ENCODE results near the gene DIP2C.

DIP2C gene

GRCh38 chr10:625751-626711 is 63.4 kb downstream of the DIP2C start:
- TF ChIP-seq, protein P1, sequence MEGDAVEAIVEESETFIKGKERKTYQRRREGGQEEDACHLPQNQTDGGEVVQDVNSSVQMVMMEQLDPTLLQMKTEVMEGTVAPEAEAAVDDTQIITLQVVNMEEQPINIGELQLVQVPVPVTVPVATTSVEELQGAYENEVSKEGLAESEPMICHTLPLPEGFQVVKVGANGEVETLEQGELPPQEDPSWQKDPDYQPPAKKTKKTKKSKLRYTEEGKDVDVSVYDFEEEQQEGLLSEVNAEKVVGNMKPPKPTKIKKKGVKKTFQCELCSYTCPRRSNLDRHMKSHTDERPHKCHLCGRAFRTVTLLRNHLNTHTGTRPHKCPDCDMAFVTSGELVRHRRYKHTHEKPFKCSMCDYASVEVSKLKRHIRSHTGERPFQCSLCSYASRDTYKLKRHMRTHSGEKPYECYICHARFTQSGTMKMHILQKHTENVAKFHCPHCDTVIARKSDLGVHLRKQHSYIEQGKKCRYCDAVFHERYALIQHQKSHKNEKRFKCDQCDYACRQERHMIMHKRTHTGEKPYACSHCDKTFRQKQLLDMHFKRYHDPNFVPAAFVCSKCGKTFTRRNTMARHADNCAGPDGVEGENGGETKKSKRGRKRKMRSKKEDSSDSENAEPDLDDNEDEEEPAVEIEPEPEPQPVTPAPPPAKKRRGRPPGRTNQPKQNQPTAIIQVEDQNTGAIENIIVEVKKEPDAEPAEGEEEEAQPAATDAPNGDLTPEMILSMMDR (IDR thresholded peaks at IDR 0.05): no peak
- Histone ChIP-seq H3K4me1 (peaks cover 0 to 61% (median 35%) of the 10 kb centered on the region in 4 donors), H3K4me3 (peak overlapping the region in 1 of 2 donors; percentile 31), H3K27me3 (no peaks in the 10 kb centered on the region), H3K9me3 (no peaks in the 10 kb centered on the region), H3K36me3 (peaks cover 0 to 5% (median 0%) of the 10 kb centered on the region in 3 donors), H3K27ac (peak overlapping the region; percentile 87)
- intact Hi-C loops (cut with DNase I; ENCODE audit: low total_unique reads): no loop called here
- peak in 1 of 2 donors; percentile 59 for DNase-seq

DNA sequence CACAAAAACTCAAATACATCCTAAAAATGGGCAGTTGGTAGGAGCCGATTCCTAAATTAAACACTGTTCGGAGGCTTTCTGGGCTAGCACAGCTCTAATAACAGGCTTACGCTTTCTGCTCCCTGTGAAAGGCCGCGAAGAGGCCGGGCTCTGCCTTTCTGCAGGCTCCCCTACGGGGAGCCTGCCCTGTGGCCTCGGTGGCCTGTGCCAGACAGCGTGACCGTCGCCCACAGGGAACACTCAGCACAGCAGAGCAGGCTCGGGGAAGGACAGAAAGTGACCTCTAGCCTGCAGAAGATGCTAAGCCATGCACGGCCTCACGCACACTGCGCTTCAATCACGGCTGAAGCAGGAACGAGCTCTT is 64.2 kb downstream of the DIP2C start:
- H3K9me3 ChIP-seq: no peaks in the 10 kb centered on the region
- peak overlapping the region; percentile 87 for H3K27ac ChIP-seq
- TF ChIP-seq, protein P1 (IDR thresholded peaks at IDR 0.05): no peak
- intact Hi-C loops (cut with DNase I; ENCODE audit: low total_unique reads): no loop called here
- no peaks in the 10 kb centered on the region for H3K27me3 ChIP-seq
- peak; percentile 50 to 80 for DNase-seq
- H3K4me1 ChIP-seq: peaks cover 0 to 61% (median 35%) of the 10 kb centered on the region in 4 donors
- H3K4me3 ChIP-seq: peak overlapping the region in 1 of 2 donors; percentile 31
- H3K36me3 ChIP-seq: peaks cover 0 to 5% (median 0%) of the 10 kb centered on the region in 3 donors

- intact Hi-C loops (cut with DNase I; ENCODE audit: low total_unique reads): no loop called here
Observed at GRCh38 chr10:624605-625332, 64.7 kb downstream of the DIP2C start.

GRCh38 chr10:624312-624604 is 65.2 kb downstream of the DIP2C start:
- H3K4me1 ChIP-seq: peaks cover 0 to 65% (median 36%) of the 10 kb centered on the region in 4 donors
- TF ChIP-seq, protein P1 (IDR thresholded peaks at IDR 0.05): no peak
- no peak overlapping the region for H3K4me3 ChIP-seq
- no peaks in the 10 kb centered on the region for H3K27me3 ChIP-seq
- H3K27ac ChIP-seq: peak overlapping the region; percentile 87
- intact Hi-C loops (cut with DNase I; ENCODE audit: low total_unique reads): no loop called here
- H3K36me3 ChIP-seq: no peaks in the 10 kb centered on the region
- H3K9me3 ChIP-seq: no peaks in the 10 kb centered on the region
- DNase-seq: no peak

More at GRCh38 chr10:624605-625332, 64.7 kb downstream of the DIP2C start:
- Histone ChIP-seq H3K27me3 (no peaks in the 10 kb centered on the region), H3K4me3 (peak overlapping the region in 1 of 2 donors; percentile 31), H3K4me1 (peaks cover 0 to 61% (median 35%) of the 10 kb centered on the region in 4 donors), H3K9me3 (no peaks in the 10 kb centered on the region), H3K27ac (peak overlapping the region; percentile 87), H3K36me3 (peaks cover 0 to 5% (median 0%) of the 10 kb centered on the region in 3 donors)
- DNase-seq: peak; percentile 67 to 90
- TF ChIP-seq, protein P1 (IDR thresholded peaks at IDR 0.05): no peak

DNA sequence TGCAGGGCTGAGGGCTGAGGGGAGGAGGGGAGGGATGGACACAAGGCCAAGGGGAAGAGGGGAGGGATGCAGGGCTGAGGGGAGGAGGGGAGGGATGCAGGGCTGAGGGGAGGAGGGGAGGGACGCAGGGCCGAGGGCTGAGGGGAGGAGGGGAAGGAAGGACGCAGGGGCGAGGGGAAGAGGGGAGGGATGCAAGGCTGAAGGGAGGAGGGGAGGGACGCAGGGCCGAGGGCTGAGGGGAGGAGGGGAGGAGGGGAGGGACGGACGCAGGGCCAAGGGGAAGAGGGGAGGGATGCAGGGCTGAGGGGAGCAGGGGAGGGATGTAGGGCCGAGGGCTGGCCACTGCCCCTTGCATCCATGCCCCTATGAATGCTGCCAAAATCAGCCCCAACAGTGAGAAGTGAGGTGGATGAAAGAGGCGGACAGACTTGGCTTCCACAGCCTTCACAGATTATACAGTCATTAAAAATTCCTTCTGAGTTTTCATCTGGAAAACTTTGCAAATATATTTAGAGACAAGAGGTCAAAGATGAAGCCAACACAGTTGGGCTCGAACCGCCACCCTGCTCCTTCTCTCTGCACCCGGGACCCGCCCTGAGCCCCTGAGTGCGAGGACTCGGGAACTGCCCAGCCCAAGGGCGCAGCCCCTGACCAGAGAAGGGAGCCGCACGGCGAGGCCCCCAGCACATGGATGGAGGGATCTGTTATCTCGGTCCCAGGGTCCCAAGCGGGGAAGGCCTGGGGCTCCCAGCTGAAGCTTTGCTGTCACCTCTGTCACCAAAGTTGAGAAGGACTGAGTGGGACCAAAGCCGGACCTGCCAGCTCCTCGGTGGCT is 65.8 kb downstream of the DIP2C start:
- no peaks in the 10 kb centered on the region for H3K36me3 ChIP-seq
- intact Hi-C loops (cut with DNase I; ENCODE audit: low total_unique reads): no loop called here
- no peaks in the 10 kb centered on the region for H3K9me3 ChIP-seq
- TF ChIP-seq, protein P1 (IDR thresholded peaks at IDR 0.05): no peak
- H3K4me1 ChIP-seq: peaks cover 0 to 70% (median 38%) of the 10 kb centered on the region in 4 donors
- H3K4me3 ChIP-seq: no peak overlapping the region
- peak overlapping the region; percentile 87 for H3K27ac ChIP-seq
- DNase-seq: no peak
- no peaks in the 10 kb centered on the region for H3K27me3 ChIP-seq
